IPS-20b (cell line): ENCODE data around the gene NCOR1.
"Not testable (repeated sequence)": the region's sequence is repeated elsewhere in the genome, so short reads cannot be mapped to it uniquely, and the experiment has no call there.

Experiments
- H3K27ac ChIP-seq: one replicate; pipeline ENCODE4 v1.5.1; 2013; ENCODE audit warnings: low read length
- H3K27me3 ChIP-seq: 2 replicates; pipeline ENCODE4 v1.6.1; 2013; ENCODE audit warnings: mild to moderate bottlenecking, low read length, inconsistent platforms; ENCODE audit not compliant: insufficient read depth
- H3K36me3 ChIP-seq: 2 replicates; pipeline ENCODE4 v1.6.1; 2013; ENCODE audit warnings: low read depth, mild to moderate bottlenecking, inconsistent platforms, low read length, moderate library complexity; ENCODE audit not compliant: insufficient read depth
- H3K4me1 ChIP-seq: 2 replicates; pipeline ENCODE4 v1.6.1; 2013; ENCODE audit warnings: mild to moderate bottlenecking, control low read depth, inconsistent platforms, low read length, moderate library complexity; ENCODE audit not compliant: insufficient read depth
- H3K4me3 ChIP-seq: 2 replicates; pipeline ENCODE4 v1.5.1; 2013; ENCODE audit warnings: mild to moderate bottlenecking, low read length, inconsistent platforms
- H3K9ac ChIP-seq: 2 replicates; pipeline ENCODE4 v1.6.1; 2013; ENCODE audit warnings: low read depth, mild to moderate bottlenecking, inconsistent platforms, low read length, moderate library complexity
- H3K9me3 ChIP-seq: 2 replicates; pipeline ENCODE4 v1.6.1; 2013; ENCODE audit warnings: mild to moderate bottlenecking, low read depth, low read length, inconsistent platforms; ENCODE audit not compliant: insufficient read depth

NCOR1 gene

GRCh38 chr17:16141685-16142084 is 73.6 kb downstream of the NCOR1 start:
- peaks cover 81% of the 10 kb centered on the region for H3K36me3 ChIP-seq
- no peak overlapping the region for H3K27ac ChIP-seq
- H3K4me3 ChIP-seq = no peak overlapping the region
- no peaks in the 10 kb centered on the region for H3K27me3 ChIP-seq
- no peaks in the 10 kb centered on the region for H3K9me3 ChIP-seq
- no peaks in the 10 kb centered on the region for H3K4me1 ChIP-seq
- H3K9ac ChIP-seq = no peak overlapping the region

GRCh38 chr17:16140854-16141253 is 74.5 kb downstream of the NCOR1 start:
- no peak overlapping the region for H3K4me3 ChIP-seq
- no peaks in the 10 kb centered on the region for H3K4me1 ChIP-seq
- no peak overlapping the region for H3K27ac ChIP-seq
- H3K27me3 ChIP-seq = no peaks in the 10 kb centered on the region
- no peaks in the 10 kb centered on the region for H3K9me3 ChIP-seq
- peaks cover 81% of the 10 kb centered on the region for H3K36me3 ChIP-seq
- no peak overlapping the region for H3K9ac ChIP-seq

GRCh38 chr17:16135461-16135860 is 79.9 kb downstream of the NCOR1 start:
- no peak overlapping the region for H3K9ac ChIP-seq
- no peaks in the 10 kb centered on the region for H3K9me3 ChIP-seq
- no peaks in the 10 kb centered on the region for H3K4me1 ChIP-seq
- no peaks in the 10 kb centered on the region for H3K27me3 ChIP-seq
- H3K36me3 ChIP-seq = peaks cover 73% of the 10 kb centered on the region
- no peak overlapping the region for H3K27ac ChIP-seq
- H3K4me3 ChIP-seq = no peak overlapping the region

GRCh38 chr17:16131593-16131992 is 83.7 kb downstream of the NCOR1 start:
- H3K4me3 ChIP-seq = no peak overlapping the region
- H3K9me3 ChIP-seq = no peaks in the 10 kb centered on the region
- no peak overlapping the region for H3K9ac ChIP-seq
- H3K27me3 ChIP-seq = no peaks in the 10 kb centered on the region
- H3K27ac ChIP-seq = no peak overlapping the region
- no peaks in the 10 kb centered on the region for H3K4me1 ChIP-seq
- H3K36me3 ChIP-seq = peaks cover 62% of the 10 kb centered on the region

GRCh38 chr17:16129441-16130205 is 85.7 kb downstream of the NCOR1 start:
- H3K27me3 ChIP-seq = no peaks in the 10 kb centered on the region
- peaks cover 59% of the 10 kb centered on the region for H3K36me3 ChIP-seq
- no peak overlapping the region for H3K27ac ChIP-seq
- no peaks in the 10 kb centered on the region for H3K9me3 ChIP-seq
- no peak overlapping the region for H3K9ac ChIP-seq
- no peaks in the 10 kb centered on the region for H3K4me1 ChIP-seq
- no peak overlapping the region for H3K4me3 ChIP-seq

- H3K9ac ChIP-seq = no peak overlapping the region
- no peak overlapping the region for H3K27ac ChIP-seq
- no peaks in the 10 kb centered on the region for H3K9me3 ChIP-seq
- H3K4me3 ChIP-seq = no peak overlapping the region
- no peaks in the 10 kb centered on the region for H3K4me1 ChIP-seq
- no peaks in the 10 kb centered on the region for H3K27me3 ChIP-seq
- H3K36me3 ChIP-seq = peaks cover 69% of the 10 kb centered on the region
These were observed 91.8 kb downstream of the NCOR1 start for GRCh38 chr17:16123531-16123930.

- no peaks in the 10 kb centered on the region for H3K27me3 ChIP-seq
- peaks cover 69% of the 10 kb centered on the region for H3K36me3 ChIP-seq
- H3K4me1 ChIP-seq = no peaks in the 10 kb centered on the region
- no peak overlapping the region for H3K27ac ChIP-seq
- H3K4me3 ChIP-seq = no peak overlapping the region
- H3K9me3 ChIP-seq = no peaks in the 10 kb centered on the region
- H3K9ac ChIP-seq = no peak overlapping the region
These were observed 92.5 kb downstream of the NCOR1 start for GRCh38 chr17:16122697-16123434.

GRCh38 chr17:16121915-16122314 is 93.4 kb downstream of the NCOR1 start:
- no peak overlapping the region for H3K9ac ChIP-seq

GRCh38 chr17:16120937-16121336 is 94.4 kb downstream of the NCOR1 start:
- peaks cover 13% of the 10 kb centered on the region for H3K9me3 ChIP-seq
- H3K4me1 ChIP-seq = no peaks in the 10 kb centered on the region
- no peak overlapping the region for H3K9ac ChIP-seq
- H3K27ac ChIP-seq = no peak overlapping the region
- no peak overlapping the region for H3K4me3 ChIP-seq
- no peaks in the 10 kb centered on the region for H3K27me3 ChIP-seq
- peaks cover 77% of the 10 kb centered on the region for H3K36me3 ChIP-seq

More at GRCh38 chr17:16121915-16122314, 93.4 kb downstream of the NCOR1 start:
- Histone ChIP-seq H3K9me3 (peaks cover 3% of the 10 kb centered on the region), H3K27ac (no peak overlapping the region), H3K4me1 (no peaks in the 10 kb centered on the region), H3K36me3 (peaks cover 77% of the 10 kb centered on the region), H3K27me3 (no peaks in the 10 kb centered on the region), H3K4me3 (no peak overlapping the region)

GRCh38 chr17:16117149-16117548 is 98.2 kb downstream of the NCOR1 start:
- Histone ChIP-seq H3K9me3 (peaks cover 30% of the 10 kb centered on the region), H3K9ac (no peak overlapping the region), H3K36me3 (peaks cover 86% of the 10 kb centered on the region), H3K27ac (no peak overlapping the region), H3K4me3 (no peak overlapping the region), H3K4me1 (no peaks in the 10 kb centered on the region), H3K27me3 (no peaks in the 10 kb centered on the region)

- not testable (repeated sequence) for H3K27ac ChIP-seq, H3K4me3 ChIP-seq
- peaks cover 68% of the 10 kb centered on the region for H3K36me3 ChIP-seq
These were observed 100.1 kb downstream of the NCOR1 start for GRCh38 chr17:16115077-16115698.

GRCh38 chr17:16108871-16109270 is 106.5 kb downstream of the NCOR1 start:
- Histone ChIP-seq H3K4me3 (no peak overlapping the region), H3K27ac (no peak overlapping the region), H3K36me3 (peaks cover 37% of the 10 kb centered on the region), H3K9me3 (no peaks in the 10 kb centered on the region), H3K27me3 (no peaks in the 10 kb centered on the region), H3K9ac (no peak overlapping the region), H3K4me1 (no peaks in the 10 kb centered on the region)

More at GRCh38 chr17:16115077-16115698, 100.1 kb downstream of the NCOR1 start:
- H3K27me3 ChIP-seq, H3K9ac ChIP-seq, H3K4me1 ChIP-seq: not testable (repeated sequence)
- peaks cover 30% of the 10 kb centered on the region for H3K9me3 ChIP-seq
